ENCODE measurements around the gene NEK3. TPM values are rescaled to one million over a fixed set of nuclear protein-coding genes. Genes with fewer than 3 reads are reported as not detected.
"Not testable (repeated sequence)": the region's sequence is repeated elsewhere in the genome, so short reads cannot be mapped to it uniquely, and the experiment has no call there.

Gene NEK3
- polyA plus RNA-seq (ENCODE audit: low read depth in 6 of 6) = 1 to 10 TPM; 2.5 to 5.7 (median 3.8) TPM

GRCh38 chr13:52159159-52159982 lies at the start of gene NEK3:
Gene NEK3 (minus strand): TSS chr13:52159597. CDS start chr13:52156191, 3,406 bp downstream.
- Mint-ChIP-seq H3K4me3 (peak within 1 kb of the TSS; percentile 82 to 99 (median 92)), H3K27me3 (peaks cover 0 to 5% (median 0%) of the 10 kb centered on the region in 3 donors), H3K27ac (peak within 1 kb of the TSS; percentile 69 to 94 (median 84)), H3K4me1 (peaks cover 16 to 24% (median 20%) of the 10 kb centered on the region in 3 donors), H3K9me3 (no peaks in the 10 kb centered on the region), H3K36me3 (no peaks in the 10 kb centered on the region)
- DNase-seq (peak; percentile 57), ATAC-seq (ENCODE audit: low read depth in 2 of 2) (peak; percentile 81)

- Mint-ChIP-seq H3K27me3 (peaks cover 8 to 14% (median 10%) of the 10 kb centered on the region in 3 donors), H3K27ac (peak overlapping the region in 1 of 6 donors; percentile 59)
- H3K4me1 Mint-ChIP-seq; DNase-seq; H3K9me3 Mint-ChIP-seq; H3K4me3 Mint-ChIP-seq; H3K36me3 Mint-ChIP-seq; ATAC-seq (ENCODE audit: low read depth in 2 of 2): not testable (repeated sequence)
Observed at GRCh38 chr13:52208384-52208783, 49.0 kb upstream of the NEK3 start.

GRCh38 chr13:52207896-52208295 lies 48.5 kb upstream of the NEK3 start:
- not testable (repeated sequence) for H3K9me3 Mint-ChIP-seq; H3K4me1 Mint-ChIP-seq; H3K4me3 Mint-ChIP-seq; DNase-seq; H3K36me3 Mint-ChIP-seq; ATAC-seq (ENCODE audit: low read depth in 2 of 2)
- Mint-ChIP-seq H3K27me3 (peaks cover 8 to 14% (median 10%) of the 10 kb centered on the region in 3 donors), H3K27ac (peak overlapping the region in 1 of 6 donors; percentile 59)

- not testable (repeated sequence) for H3K4me3 Mint-ChIP-seq; DNase-seq; H3K36me3 Mint-ChIP-seq; H3K9me3 Mint-ChIP-seq; H3K4me1 Mint-ChIP-seq; H3K27ac Mint-ChIP-seq; ATAC-seq (ENCODE audit: low read depth in 2 of 2)
- H3K27me3 Mint-ChIP-seq = peaks cover 8 to 10% (median 9%) of the 10 kb centered on the region in 3 donors
Observed at GRCh38 chr13:52207337-52207736, 47.9 kb upstream of the NEK3 start.

GRCh38 chr13:52204546-52204945 lies 45.1 kb upstream of the NEK3 start:
- ATAC-seq (ENCODE audit: low read depth in 2 of 2); DNase-seq; H3K27ac Mint-ChIP-seq; H3K9me3 Mint-ChIP-seq; H3K4me1 Mint-ChIP-seq; H3K36me3 Mint-ChIP-seq; H3K4me3 Mint-ChIP-seq; H3K27me3 Mint-ChIP-seq: not testable (repeated sequence)

- not testable (repeated sequence) for DNase-seq; H3K4me3 Mint-ChIP-seq; H3K9me3 Mint-ChIP-seq; H3K27ac Mint-ChIP-seq; H3K36me3 Mint-ChIP-seq; H3K4me1 Mint-ChIP-seq; H3K27me3 Mint-ChIP-seq; ATAC-seq (ENCODE audit: low read depth in 2 of 2)
Observed at GRCh38 chr13:52203864-52204263, 44.5 kb upstream of the NEK3 start.

GRCh38 chr13:52202506-52202905 lies 43.1 kb upstream of the NEK3 start:
- not testable (repeated sequence) for H3K4me3 Mint-ChIP-seq; H3K4me1 Mint-ChIP-seq; H3K9me3 Mint-ChIP-seq; H3K36me3 Mint-ChIP-seq; H3K27me3 Mint-ChIP-seq; ATAC-seq (ENCODE audit: low read depth in 2 of 2); H3K27ac Mint-ChIP-seq; DNase-seq

- H3K27me3 Mint-ChIP-seq, H3K9me3 Mint-ChIP-seq, H3K4me1 Mint-ChIP-seq, H3K36me3 Mint-ChIP-seq, H3K4me3 Mint-ChIP-seq: not testable (repeated sequence)
- DNase-seq = peak; percentile 27
- peak; percentile 64 to 69 for ATAC-seq (ENCODE audit: low read depth in 2 of 2)
- peak overlapping the region in 3 of 6 donors; percentile 25 to 33 (median 27) for H3K27ac Mint-ChIP-seq
Observed at GRCh38 chr13:52201439-52202193, 42.2 kb upstream of the NEK3 start.

GRCh38 chr13:52195401-52195837 lies 36.0 kb upstream of the NEK3 start:
- peak; percentile 62 for DNase-seq
- H3K27ac Mint-ChIP-seq = peak overlapping the region; percentile 38 to 98 (median 89)
- H3K4me1 Mint-ChIP-seq = peaks cover 19 to 39% (median 29%) of the 10 kb centered on the region in 3 donors
- ATAC-seq (ENCODE audit: low read depth in 2 of 2) = peak; percentile 61 to 65
- H3K9me3 Mint-ChIP-seq = no peaks in the 10 kb centered on the region
- no peaks in the 10 kb centered on the region for H3K27me3 Mint-ChIP-seq
- H3K4me3 Mint-ChIP-seq = peak overlapping the region; percentile 94 to 100 (median 98)
- no peaks in the 10 kb centered on the region for H3K36me3 Mint-ChIP-seq

GRCh38 chr13:52194184-52194868 lies 34.9 kb upstream of the NEK3 start:
- Mint-ChIP-seq H3K4me1 (peaks cover 19 to 39% (median 29%) of the 10 kb centered on the region in 3 donors), H3K9me3 (no peaks in the 10 kb centered on the region)
- DNase-seq = peak; percentile 84

GRCh38 chr13:52193587-52194183 lies 34.3 kb upstream of the NEK3 start:
- peak overlapping the region; percentile 23 to 98 (median 89) for H3K27ac Mint-ChIP-seq
- not testable (repeated sequence) for H3K9me3 Mint-ChIP-seq, H3K36me3 Mint-ChIP-seq, H3K27me3 Mint-ChIP-seq, DNase-seq
- H3K4me1 Mint-ChIP-seq = peaks cover 19 to 39% (median 29%) of the 10 kb centered on the region in 3 donors
- H3K4me3 Mint-ChIP-seq = peak overlapping the region; percentile 94 to 100 (median 98)
- peak in 1 of 2 donors; percentile 15 for ATAC-seq (ENCODE audit: low read depth in 2 of 2)

More at GRCh38 chr13:52194184-52194868, 34.9 kb upstream of the NEK3 start:
- no peaks in the 10 kb centered on the region for H3K36me3 Mint-ChIP-seq
- H3K4me3 Mint-ChIP-seq = peak overlapping the region; percentile 94 to 100 (median 98)
- peak overlapping the region; percentile 72 to 98 (median 95) for H3K27ac Mint-ChIP-seq
- no peaks in the 10 kb centered on the region for H3K27me3 Mint-ChIP-seq
- peak; percentile 78 to 80 for ATAC-seq (ENCODE audit: low read depth in 2 of 2)

- H3K4me3 Mint-ChIP-seq, DNase-seq, H3K27me3 Mint-ChIP-seq, H3K9me3 Mint-ChIP-seq, H3K36me3 Mint-ChIP-seq: not testable (repeated sequence)
- Mint-ChIP-seq H3K27ac (peak overlapping the region in 2 of 6 donors; percentile 44 to 51), H3K4me1 (peaks cover 4 to 20% (median 4%) of the 10 kb centered on the region in 3 donors)
- ATAC-seq (ENCODE audit: low read depth in 2 of 2) = peak in 1 of 2 donors; percentile 38
Observed at GRCh38 chr13:52187424-52188187, 28.2 kb upstream of the NEK3 start.

Measured in naive B cell (primary cell).